Astrocyte of the cerebellum (primary cell): ENCODE data around the gene GLYR1.

Source experiments
- DNase-seq: peaks from one replicate; pipeline ENCODE4 v3.0.0-alpha.2; 2011; ENCODE audit warnings: low read depth
- H3K4me3 ChIP-seq: 2 replicates; pipeline ENCODE4 v1.5.1; 2011; ENCODE audit warnings: mild to moderate bottlenecking, low read depth, low read length, moderate library complexity
- CTCF ChIP-seq: IDR thresholded peaks from 2 replicates; pipeline ENCODE4 v1.5.1; 2012; ENCODE audit warnings: low read length, low read depth, moderate library complexity, mild to moderate bottlenecking; ENCODE audit errors: missing control alignments
- in situ Hi-C: cut with HindIII; loops from 2 replicates; pipeline ENCODE4 v1.10.0; 2017; ENCODE audit warnings: low sequenced_read_pairs

The GLYR1 gene

GRCh38 chr16:4765511-4766474 lies 81.3 kb downstream of the GLYR1 start:
- no peak for TF ChIP-seq CTCF
- H3K4me3 ChIP-seq: peak overlapping the region; percentile 97
- in situ Hi-C loops: loop anchor here (5.0 kb wide), 1 partner anchor 52 kb away; no protein-coding TSS in a partner anchor
- no peak for DNase-seq

GRCh38 chr16:4763791-4764190 lies 83.3 kb downstream of the GLYR1 start:
- in situ Hi-C loops: no loop called here
- no peak for TF ChIP-seq CTCF
- no peak overlapping the region for H3K4me3 ChIP-seq
- DNase-seq: no peak

GRCh38 chr16:4762205-4762604 lies 84.9 kb downstream of the GLYR1 start:
- no peak for DNase-seq
- in situ Hi-C loops: no loop called here
- no peak for TF ChIP-seq CTCF
- no peak overlapping the region for H3K4me3 ChIP-seq

GRCh38 chr16:4760221-4760910 lies 86.7 kb downstream of the GLYR1 start:
- TF ChIP-seq CTCF: no peak
- in situ Hi-C loops: no loop called here

GRCh38 chr16:4755687-4756086 lies 91.4 kb downstream of the GLYR1 start:
- DNase-seq: no peak
- no peak for TF ChIP-seq CTCF
- in situ Hi-C loops: no loop called here
- H3K4me3 ChIP-seq: no peak overlapping the region

More at GRCh38 chr16:4760221-4760910, 86.7 kb downstream of the GLYR1 start:
- H3K4me3 ChIP-seq: no peak overlapping the region
- no peak for DNase-seq

GRCh38 chr16:4754865-4755264 lies 92.2 kb downstream of the GLYR1 start:
- in situ Hi-C loops: no loop called here
- DNase-seq: no peak
- TF ChIP-seq CTCF: no peak
- no peak overlapping the region for H3K4me3 ChIP-seq
